ENCODE results near the gene FBXO17. TPM values are rescaled to one million over a fixed set of nuclear protein-coding genes. Genes with fewer than 3 reads are reported as not detected.
"Not testable (repeated sequence)": the region's sequence is repeated elsewhere in the genome, so short reads cannot be mapped to it uniquely, and the experiment has no call there.

The FBXO17 gene
- total RNA-seq, 1 experiment from 2014 or later: not detected

DNA sequence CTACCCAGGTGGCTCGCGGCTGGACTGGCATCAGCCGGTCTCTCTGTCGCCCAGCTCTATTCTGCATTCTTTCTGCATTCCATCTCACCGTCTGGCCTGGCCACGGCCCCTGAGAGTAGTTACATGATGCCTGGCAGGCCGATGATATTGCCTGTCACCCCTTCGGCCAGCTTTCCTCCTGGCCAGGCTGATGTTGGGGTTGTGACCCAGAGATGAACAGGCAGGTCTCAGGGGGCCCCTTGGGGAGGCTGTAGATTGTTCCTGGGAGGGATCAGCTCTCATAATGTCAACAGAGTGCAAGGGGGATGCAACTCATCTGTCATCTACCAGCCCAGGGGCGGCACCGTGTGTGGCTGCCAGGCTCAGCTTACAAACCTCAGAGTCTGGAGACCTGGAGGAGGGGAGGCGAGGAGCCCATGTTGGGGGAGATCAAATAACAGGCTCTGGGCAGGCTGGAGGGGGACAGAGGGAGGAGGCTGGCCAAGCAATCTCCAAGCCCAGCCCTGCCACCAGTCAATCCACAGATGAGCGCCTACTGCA lies 13.6 kb upstream of the FBXO17 start:
- no peak overlapping the region for H3K4me2 ChIP-seq (ENCODE audit: low read depth, low read length, poor library complexity, severe bottlenecking)

GRCh38 chr19:38988627-38989026 lies 13.1 kb upstream of the FBXO17 start:
- not testable (repeated sequence) for H2AFZ ChIP-seq (ENCODE audit: low read length); H3K9ac ChIP-seq (ENCODE audit: low read length); H3K4me3 ChIP-seq (ENCODE audit: low read length); DNase-seq; H3K36me3 ChIP-seq (ENCODE audit: insufficient read depth, low read length); H4K20me1 ChIP-seq (ENCODE audit: insufficient read depth, low read depth, low read length); H3K27ac ChIP-seq (ENCODE audit: low read length); H3K27me3 ChIP-seq (ENCODE audit: low read length); H3K9me2 ChIP-seq (replicated peaks; ENCODE audit: insufficient read depth, low read length); H3K4me1 ChIP-seq (ENCODE audit: low read length); H3K4me2 ChIP-seq (ENCODE audit: low read depth, low read length, poor library complexity, severe bottlenecking); H3K79me2 ChIP-seq (ENCODE audit: low read length); H3K9me3 ChIP-seq (ENCODE audit: low read length)

More for the DNA sequence above, 13.6 kb upstream of the FBXO17 start:
- no peak overlapping the region for H3K27ac ChIP-seq (ENCODE audit: low read length)
- no peak overlapping the region for H3K9ac ChIP-seq (ENCODE audit: low read length)
- H3K79me2 ChIP-seq (ENCODE audit: low read length): no peaks in the 10 kb centered on the region
- no peaks in the 10 kb centered on the region for H3K27me3 ChIP-seq (ENCODE audit: low read length)
- no peaks in the 10 kb centered on the region for H3K9me3 ChIP-seq (ENCODE audit: low read length)
- no peak overlapping the region for H2AFZ ChIP-seq (ENCODE audit: low read length)
- no peaks in the 10 kb centered on the region for H4K20me1 ChIP-seq (ENCODE audit: insufficient read depth, low read depth, low read length)
- no peaks in the 10 kb centered on the region for H3K36me3 ChIP-seq (ENCODE audit: insufficient read depth, low read length)
- no peaks in the 10 kb centered on the region for H3K4me1 ChIP-seq (ENCODE audit: low read length)
- no peaks in the 10 kb centered on the region for H3K9me2 ChIP-seq (replicated peaks; ENCODE audit: insufficient read depth, low read length)
- H3K4me3 ChIP-seq (ENCODE audit: low read length): no peak overlapping the region
- DNase-seq: no peak

DNA sequence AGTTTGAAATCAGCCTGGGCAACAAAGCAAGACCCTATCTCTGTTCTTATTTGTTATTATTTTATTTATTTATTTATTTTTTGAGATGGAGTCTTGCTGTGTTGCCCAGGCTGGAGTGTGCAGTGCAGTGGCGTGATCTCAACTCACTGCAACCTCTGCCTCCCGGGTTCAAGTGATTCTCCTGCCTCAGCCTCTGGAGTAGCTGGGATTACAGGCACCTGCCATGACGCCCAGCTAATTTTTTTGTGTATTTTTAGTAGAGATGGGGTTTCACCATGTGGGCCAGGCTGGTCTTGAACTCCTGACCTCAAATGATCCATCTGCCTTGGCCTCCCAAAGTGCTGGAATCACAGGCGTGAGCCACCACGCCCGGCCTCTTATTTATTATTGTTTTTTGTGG lies 12.2 kb upstream of the FBXO17 start:
- H3K4me1 ChIP-seq (ENCODE audit: low read length); H4K20me1 ChIP-seq (ENCODE audit: insufficient read depth, low read depth, low read length); H3K36me3 ChIP-seq (ENCODE audit: insufficient read depth, low read length); H3K9ac ChIP-seq (ENCODE audit: low read length); H2AFZ ChIP-seq (ENCODE audit: low read length); H3K27me3 ChIP-seq (ENCODE audit: low read length); H3K27ac ChIP-seq (ENCODE audit: low read length); H3K79me2 ChIP-seq (ENCODE audit: low read length); DNase-seq; H3K4me3 ChIP-seq (ENCODE audit: low read length); H3K9me3 ChIP-seq (ENCODE audit: low read length); H3K4me2 ChIP-seq (ENCODE audit: low read depth, low read length, poor library complexity, severe bottlenecking); H3K9me2 ChIP-seq (replicated peaks; ENCODE audit: insufficient read depth, low read length): not testable (repeated sequence)

DNA sequence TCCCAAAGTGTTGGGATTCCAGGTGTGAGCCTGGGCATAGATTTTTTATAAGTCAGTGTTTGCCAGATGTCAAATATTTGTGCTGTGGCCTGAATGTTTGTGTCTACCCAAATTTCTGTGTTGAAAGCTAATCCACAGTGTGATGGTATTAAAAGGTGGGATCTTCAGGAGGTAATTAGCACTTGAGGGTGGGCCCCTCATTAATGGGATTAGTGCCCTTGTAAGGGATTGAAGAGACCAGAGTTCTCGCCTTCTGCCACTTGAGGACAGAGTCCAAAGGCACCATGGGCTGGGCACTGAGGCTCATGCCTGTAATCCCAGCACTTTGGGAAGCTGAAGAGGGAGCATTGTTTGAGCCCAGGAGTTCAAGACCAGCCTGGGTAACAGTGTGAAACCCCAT lies 9.7 kb upstream of the FBXO17 start:
- Histone ChIP-seq H3K4me2 (ENCODE audit: low read depth, low read length, poor library complexity, severe bottlenecking) (no peak overlapping the region), H4K20me1 (ENCODE audit: insufficient read depth, low read depth, low read length) (no peaks in the 10 kb centered on the region), H3K27ac (ENCODE audit: low read length) (no peak overlapping the region), H3K9me3 (ENCODE audit: low read length) (no peaks in the 10 kb centered on the region), H3K4me1 (ENCODE audit: low read length) (no peaks in the 10 kb centered on the region), H3K36me3 (ENCODE audit: insufficient read depth, low read length) (no peaks in the 10 kb centered on the region), H3K4me3 (ENCODE audit: low read length) (no peak overlapping the region), H3K79me2 (ENCODE audit: low read length) (no peaks in the 10 kb centered on the region), H3K9ac (ENCODE audit: low read length) (no peak overlapping the region), H3K27me3 (ENCODE audit: low read length) (no peaks in the 10 kb centered on the region), H2AFZ (ENCODE audit: low read length) (no peak overlapping the region), H3K9me2 (replicated peaks; ENCODE audit: insufficient read depth, low read length) (no peaks in the 10 kb centered on the region)
- no peak for DNase-seq

- H3K4me3 ChIP-seq (ENCODE audit: low read length): no peak overlapping the region
- H3K9ac ChIP-seq (ENCODE audit: low read length): no peak overlapping the region
- H3K36me3 ChIP-seq (ENCODE audit: insufficient read depth, low read length): no peaks in the 10 kb centered on the region
- H3K27ac ChIP-seq (ENCODE audit: low read length): no peak overlapping the region
- no peaks in the 10 kb centered on the region for H3K27me3 ChIP-seq (ENCODE audit: low read length)
- no peaks in the 10 kb centered on the region for H3K79me2 ChIP-seq (ENCODE audit: low read length)
- H3K4me1 ChIP-seq (ENCODE audit: low read length): no peaks in the 10 kb centered on the region
- no peak overlapping the region for H3K4me2 ChIP-seq (ENCODE audit: low read depth, low read length, poor library complexity, severe bottlenecking)
- DNase-seq: no peak
- no peaks in the 10 kb centered on the region for H3K9me2 ChIP-seq (replicated peaks; ENCODE audit: insufficient read depth, low read length)
- H2AFZ ChIP-seq (ENCODE audit: low read length): no peak overlapping the region
- no peaks in the 10 kb centered on the region for H3K9me3 ChIP-seq (ENCODE audit: low read length)
- no peaks in the 10 kb centered on the region for H4K20me1 ChIP-seq (ENCODE audit: insufficient read depth, low read depth, low read length)
Observed at GRCh38 chr19:38980583-38981374, 5.2 kb upstream of the FBXO17 start.

DNA sequence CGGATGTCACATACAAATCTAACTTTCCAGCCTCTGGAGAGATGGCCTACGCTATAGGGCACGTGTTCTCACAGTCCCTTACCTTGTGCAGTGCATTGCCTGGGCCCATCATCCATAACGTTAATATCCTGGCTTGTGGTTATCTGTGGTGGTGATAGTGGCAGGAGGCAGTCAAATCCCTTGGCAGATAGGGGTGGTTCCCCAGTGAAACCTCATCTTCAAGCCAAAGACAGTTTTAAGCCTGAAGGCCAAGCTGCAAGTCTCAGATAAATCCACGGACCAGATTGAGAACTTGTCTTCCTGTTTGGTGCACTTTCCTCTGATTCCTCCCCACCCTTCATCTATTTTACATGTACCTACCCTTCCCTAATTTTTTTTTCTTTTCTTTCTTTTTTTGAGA lies 4.3 kb upstream of the FBXO17 start:
- Histone ChIP-seq H3K4me3 (ENCODE audit: low read length) (no peak overlapping the region), H3K27ac (ENCODE audit: low read length) (no peak overlapping the region), H2AFZ (ENCODE audit: low read length) (no peak overlapping the region), H3K36me3 (ENCODE audit: insufficient read depth, low read length) (no peaks in the 10 kb centered on the region), H3K9me3 (ENCODE audit: low read length) (no peaks in the 10 kb centered on the region), H3K4me1 (ENCODE audit: low read length) (no peaks in the 10 kb centered on the region), H3K4me2 (ENCODE audit: low read depth, low read length, poor library complexity, severe bottlenecking) (no peak overlapping the region), H4K20me1 (ENCODE audit: insufficient read depth, low read depth, low read length) (no peaks in the 10 kb centered on the region), H3K9ac (ENCODE audit: low read length) (no peak overlapping the region), H3K27me3 (ENCODE audit: low read length) (no peaks in the 10 kb centered on the region), H3K9me2 (replicated peaks; ENCODE audit: insufficient read depth, low read length) (no peaks in the 10 kb centered on the region), H3K79me2 (ENCODE audit: low read length) (no peaks in the 10 kb centered on the region)
- no peak for DNase-seq

DNA sequence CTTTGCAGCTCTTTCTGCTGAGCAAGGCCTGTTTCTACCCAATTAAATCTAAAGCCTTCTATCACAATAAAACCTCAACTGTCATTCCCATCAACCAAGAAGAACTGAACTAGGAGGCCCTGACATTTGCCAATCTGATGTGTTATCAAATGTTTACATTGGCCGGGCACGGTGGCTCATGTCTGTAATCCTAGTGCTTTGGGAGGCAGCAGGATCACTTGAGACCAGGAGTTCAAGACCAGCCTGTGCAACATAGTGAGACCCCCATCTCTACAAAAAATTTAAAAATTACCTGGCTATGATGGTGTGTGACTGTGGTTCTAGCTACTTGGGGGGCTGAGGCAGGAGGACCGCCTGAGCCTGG lies 2.8 kb upstream of the FBXO17 start:
- no peak overlapping the region for H2AFZ ChIP-seq (ENCODE audit: low read length)

GRCh38 chr19:38977445-38978325 lies 2.1 kb upstream of the FBXO17 start:
- Histone ChIP-seq H2AFZ (ENCODE audit: low read length) (no peak overlapping the region), H3K4me1 (ENCODE audit: low read length) (no peaks in the 10 kb centered on the region), H3K4me2 (ENCODE audit: low read depth, low read length, poor library complexity, severe bottlenecking) (no peak overlapping the region), H4K20me1 (ENCODE audit: insufficient read depth, low read depth, low read length) (no peaks in the 10 kb centered on the region), H3K4me3 (ENCODE audit: low read length) (no peak overlapping the region), H3K79me2 (ENCODE audit: low read length) (no peaks in the 10 kb centered on the region), H3K9ac (ENCODE audit: low read length) (no peak overlapping the region), H3K27ac (ENCODE audit: low read length) (no peak overlapping the region), H3K9me3 (ENCODE audit: low read length) (no peaks in the 10 kb centered on the region), H3K9me2 (replicated peaks; ENCODE audit: insufficient read depth, low read length) (no peaks in the 10 kb centered on the region), H3K27me3 (ENCODE audit: low read length) (no peaks in the 10 kb centered on the region), H3K36me3 (ENCODE audit: insufficient read depth, low read length) (no peaks in the 10 kb centered on the region)
- DNase-seq: no peak

More for the DNA sequence above, 2.8 kb upstream of the FBXO17 start:
- Histone ChIP-seq H3K9me3 (ENCODE audit: low read length) (no peaks in the 10 kb centered on the region), H3K4me1 (ENCODE audit: low read length) (no peaks in the 10 kb centered on the region), H4K20me1 (ENCODE audit: insufficient read depth, low read depth, low read length) (no peaks in the 10 kb centered on the region), H3K27ac (ENCODE audit: low read length) (no peak overlapping the region), H3K27me3 (ENCODE audit: low read length) (no peaks in the 10 kb centered on the region), H3K36me3 (ENCODE audit: insufficient read depth, low read length) (no peaks in the 10 kb centered on the region), H3K79me2 (ENCODE audit: low read length) (no peaks in the 10 kb centered on the region), H3K4me3 (ENCODE audit: low read length) (no peak overlapping the region), H3K9ac (ENCODE audit: low read length) (no peak overlapping the region), H3K4me2 (ENCODE audit: low read depth, low read length, poor library complexity, severe bottlenecking) (no peak overlapping the region), H3K9me2 (replicated peaks; ENCODE audit: insufficient read depth, low read length) (no peaks in the 10 kb centered on the region)
- no peak for DNase-seq
